ENCODE results near the gene TRIM8. TPM values are rescaled to one million over a fixed set of nuclear protein-coding genes. Genes with fewer than 3 reads are reported as not detected.

The TRIM8 gene
- total and polyA plus RNA-seq, 9 of the 15 experiments (the other 6 are each of a cell fraction or from before 2014, with no cell fraction given) = 1.7 to 26.0 (median 9.1) TPM

DNA sequence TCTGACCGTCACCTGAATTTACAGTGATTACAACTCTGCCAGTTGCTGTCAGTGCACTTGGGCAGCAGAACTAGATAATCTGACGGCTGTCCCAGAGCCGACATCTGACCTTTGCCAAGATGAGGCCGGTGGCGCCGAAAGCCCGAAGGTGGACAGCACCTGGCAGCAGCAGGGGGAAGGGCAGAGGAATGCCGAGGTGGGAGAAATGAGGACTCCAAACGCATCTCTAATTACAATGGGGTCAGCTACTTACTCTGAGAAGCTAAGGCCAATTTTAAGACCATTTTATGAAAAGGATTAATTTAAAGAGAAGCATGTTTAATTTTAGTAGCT, 33.8 kb downstream of the TRIM8 start:
- no peak for TF ChIP-seq CHCHD3 (CRISPR knock-in tag; IDR thresholded peaks at IDR 0.05)
- TF ChIP-seq NFIX (CRISPR knock-in tag; IDR thresholded peaks at IDR 0.05; ENCODE audit: low read depth) = no peak
- no peak for TF ChIP-seq ZNF764 (CRISPR knock-in tag; IDR thresholded peaks at IDR 0.05; ENCODE audit: low read depth)
- TF ChIP-seq RAD21 (CRISPR knock-in tag; conservative IDR thresholded peaks at IDR 0.05 in 1 of 2, IDR thresholded peaks at IDR 0.05 in 1 of 2) = no peak
- no peak for TF ChIP-seq ZNF766 (CRISPR knock-in tag; conservative IDR thresholded peaks at IDR 0.05)
- TF ChIP-seq GABPB1 (CRISPR knock-in tag; IDR thresholded peaks at IDR 0.05) = no peak
- no peak for TF ChIP-seq XRCC4 (IDR thresholded peaks at IDR 0.05; ENCODE audit: extremely low read depth, insufficient read depth, insufficient read length)
- TF ChIP-seq, protein P1, sequence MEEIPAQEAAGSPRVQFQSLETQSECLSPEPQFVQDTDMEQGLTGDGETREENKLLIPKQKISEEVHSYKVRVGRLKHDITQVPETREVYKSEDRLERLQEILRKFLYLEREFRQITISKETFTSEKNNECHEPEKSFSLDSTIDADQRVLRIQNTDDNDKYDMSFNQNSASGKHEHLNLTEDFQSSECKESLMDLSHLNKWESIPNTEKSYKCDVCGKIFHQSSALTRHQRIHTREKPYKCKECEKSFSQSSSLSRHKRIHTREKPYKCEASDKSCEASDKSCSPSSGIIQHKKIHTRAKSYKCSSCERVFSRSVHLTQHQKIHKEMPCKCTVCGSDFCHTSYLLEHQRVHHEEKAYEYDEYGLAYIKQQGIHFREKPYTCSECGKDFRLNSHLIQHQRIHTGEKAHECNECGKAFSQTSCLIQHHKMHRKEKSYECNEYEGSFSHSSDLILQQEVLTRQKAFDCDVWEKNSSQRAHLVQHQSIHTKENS (CRISPR knock-in tag; IDR thresholded peaks at IDR 0.05) = no peak

More for the DNA sequence above, 33.8 kb downstream of the TRIM8 start:
- Histone ChIP-seq H3K9me1 (ENCODE audit: control insufficient read depth, insufficient read depth, low read length) (no peaks in the 10 kb centered on the region), H3K27me3 (ENCODE audit: control insufficient read depth in 2 of 2, insufficient read depth in 2 of 2, low read length in 2 of 2) (no peaks in the 10 kb centered on the region), H4K20me1 (replicated peaks; ENCODE audit: control insufficient read depth, insufficient read depth, low read length) (no peaks in the 10 kb centered on the region), H3K79me2 (ENCODE audit: control insufficient read depth, insufficient read depth, low read length) (no peaks in the 10 kb centered on the region), H3K4me2 (ENCODE audit: insufficient read depth, low read length) (no peak overlapping the region), H3K27ac (ENCODE audit: extremely low read depth, low read depth, low read length) (no peak overlapping the region), H3K9me3 (replicated peaks; ENCODE audit: control insufficient read depth, insufficient read depth, low read depth, low read length) (no peaks in the 10 kb centered on the region), H3K4me1 (replicated peaks in 1 of 2; ENCODE audit: control insufficient read depth in 2 of 2, insufficient read depth in 2 of 2, low read length in 2 of 2) (peaks cover 25 to 34% of the 10 kb centered on the region in 2 experiments), H3K9ac (ENCODE audit: insufficient read depth in 1 of 2, low read depth in 2 of 2, low read length in 2 of 2) (0 out of 4 replicates have a peak overlapping the region, but pooled peaks of 1 of the 2 experiments have one; percentile 32), H3K4me3 (no peak overlapping the region), H3K36me3 (ENCODE audit: control insufficient read depth, insufficient read depth, low read length) (no peaks in the 10 kb centered on the region), H2AFZ (ENCODE audit: low read depth, low read length) (no peak overlapping the region)
- in situ Hi-C loops (cut with MboI) = no loop called here
- FAIRE-seq (no peak), DNase-seq (ENCODE audit: extremely low read depth in 1 of 4, low spot score in 3 of 4) (no peak), ATAC-seq (no peak)
- ChIA-PET CTCF (ENCODE audit: low intra/inter-chr PET ratio) (no interaction called here), POLR2A (interaction anchor here (0.5 to 1.7 kb wide), 3 partner anchors 19 to 741 kb away, joined by 3 to 4 read pairs (median 3); no protein-coding TSS in a partner anchor)
- BruUV-seq (replicated peaks) = no TSS peak
- WGBS (ENCODE audit: insufficient coverage, low coverage, missing lambda C conversion rate) = 75% methylated on average over 9 of the region's 9 CpGs
- intact Hi-C loops (cut with micrococcal nuclease) = no loop called here
